Large intestine (tissue), 3 donors: ENCODE results near the gene PLLP. TPM values are rescaled to one million over a fixed set of nuclear protein-coding genes. Genes with fewer than 3 reads are reported as not detected.
A peak's percentile ranks its signal among the peaks of the same experiment; 100 is the strongest.

Experiments used
- DNase-seq, 2 donors: peaks; one replicate each; pipeline versions ENCODE4 v3.0.0 to v3.0.0-alpha.2; 2013
- H3K27ac ChIP-seq: one replicate; pipeline ENCODE4 v1.5.1; 2013; ENCODE audit warnings: low read length
- H3K27me3 ChIP-seq: 2 replicates; pipeline ENCODE4 v1.6.1; 2013; ENCODE audit warnings: low read length; ENCODE audit not compliant: control insufficient read depth, insufficient read depth
- H3K36me3 ChIP-seq: 2 replicates; pipeline ENCODE4 v1.6.1; 2013; ENCODE audit warnings: low read length; ENCODE audit not compliant: control insufficient read depth, insufficient read depth
- H3K4me1 ChIP-seq: one replicate; pipeline ENCODE4 v1.6.1; 2013; ENCODE audit warnings: low read length; ENCODE audit not compliant: control insufficient read depth, insufficient read depth
- H3K4me3 ChIP-seq: one replicate; pipeline ENCODE4 v1.5.1; 2013; ENCODE audit warnings: low read length
- H3K9me3 ChIP-seq: one replicate; pipeline ENCODE4 v1.6.1; 2013; ENCODE audit warnings: mild to moderate bottlenecking, low read depth, low read length, moderate library complexity; ENCODE audit not compliant: control insufficient read depth
- WGBS: methylation state at CpG from one replicate; pipeline ENCODE4 v1.1.5; 2013; ENCODE audit warnings: low lambda C conversion rate; ENCODE audit not compliant: insufficient coverage; 5-methylcytosine and 5-hydroxymethylcytosine counted together
- polyA plus RNA-seq: library from polyadenylated mRNA; unstranded; fragments of 120-200 nt; gene quantifications from one replicate; pipeline ENCODE4 v1.2.1, GENCODE V29; 2013

PLLP gene
- polyA plus RNA-seq, 1 donor, result 117 TPM

GRCh38 chr16:57239107-57239506, 45.4 kb downstream of the PLLP start:
- Histone ChIP-seq H3K9me3 (no peaks in the 10 kb centered on the region), H3K36me3 (peaks cover 37% of the 10 kb centered on the region), H3K27ac (no peak overlapping the region), H3K27me3 (no peaks in the 10 kb centered on the region), H3K4me1 (peaks cover 3% of the 10 kb centered on the region), H3K4me3 (no peak overlapping the region)
- DNase-seq, result no peak
- WGBS, result no CpG with 5 or more reads among the region's 2 CpGs

GRCh38 chr16:57238682-57239081, 45.8 kb downstream of the PLLP start:
- WGBS, result no CpG with 5 or more reads among the region's 2 CpGs
- Histone ChIP-seq H3K4me3 (no peak overlapping the region), H3K27me3 (no peaks in the 10 kb centered on the region), H3K36me3 (peaks cover 41% of the 10 kb centered on the region), H3K27ac (no peak overlapping the region), H3K4me1 (peaks cover 2% of the 10 kb centered on the region), H3K9me3 (no peaks in the 10 kb centered on the region)
- DNase-seq, result peak in 1 of 2 donors; percentile 27

GRCh38 chr16:57236022-57236350, 48.5 kb downstream of the PLLP start:
- no peaks in the 10 kb centered on the region for H3K9me3 ChIP-seq
- no peak overlapping the region for H3K27ac ChIP-seq
- peaks cover 66% of the 10 kb centered on the region for H3K36me3 ChIP-seq
- no peak overlapping the region for H3K4me3 ChIP-seq
- no peak for DNase-seq
- H3K4me1 ChIP-seq, result peaks cover 2% of the 10 kb centered on the region
- H3K27me3 ChIP-seq, result no peaks in the 10 kb centered on the region

- no peak for DNase-seq
- Histone ChIP-seq H3K36me3 (peaks cover 70% of the 10 kb centered on the region), H3K9me3 (no peaks in the 10 kb centered on the region), H3K4me1 (peaks cover 2% of the 10 kb centered on the region), H3K4me3 (no peak overlapping the region), H3K27me3 (no peaks in the 10 kb centered on the region), H3K27ac (no peak overlapping the region)
- WGBS, result 100% methylated on average over 2 of the region's 8 CpGs
These were observed 49.1 kb downstream of the PLLP start for GRCh38 chr16:57235128-57236021.

GRCh38 chr16:57234707-57235092, 49.8 kb downstream of the PLLP start:
- Histone ChIP-seq H3K27ac (no peak overlapping the region), H3K4me3 (no peak overlapping the region), H3K36me3 (peaks cover 71% of the 10 kb centered on the region), H3K27me3 (no peaks in the 10 kb centered on the region), H3K4me1 (peaks cover 2% of the 10 kb centered on the region), H3K9me3 (no peaks in the 10 kb centered on the region)
- DNase-seq, result no peak

GRCh38 chr16:57233944-57234706, 50.3 kb downstream of the PLLP start:
- Histone ChIP-seq H3K27me3 (no peaks in the 10 kb centered on the region), H3K9me3 (no peaks in the 10 kb centered on the region), H3K4me3 (no peak overlapping the region), H3K4me1 (peaks cover 2% of the 10 kb centered on the region), H3K36me3 (peaks cover 72% of the 10 kb centered on the region), H3K27ac (no peak overlapping the region)
- DNase-seq, result no peak
- WGBS, result 96% methylated on average over 7 of the region's 9 CpGs

GRCh38 chr16:57231821-57232350, 52.6 kb downstream of the PLLP start:
- H3K36me3 ChIP-seq, result peaks cover 82% of the 10 kb centered on the region
- H3K27me3 ChIP-seq, result no peaks in the 10 kb centered on the region
- WGBS, result no CpG with 5 or more reads among the region's 3 CpGs
- H3K4me1 ChIP-seq, result no peaks in the 10 kb centered on the region
- no peaks in the 10 kb centered on the region for H3K9me3 ChIP-seq
- no peak overlapping the region for H3K27ac ChIP-seq
- no peak for DNase-seq
- H3K4me3 ChIP-seq, result no peak overlapping the region

GRCh38 chr16:57229079-57229478, 55.4 kb downstream of the PLLP start:
- Histone ChIP-seq H3K27me3 (no peaks in the 10 kb centered on the region), H3K36me3 (peaks cover 79% of the 10 kb centered on the region), H3K4me3 (no peak overlapping the region), H3K4me1 (no peaks in the 10 kb centered on the region), H3K9me3 (no peaks in the 10 kb centered on the region), H3K27ac (no peak overlapping the region)
- no peak for DNase-seq
- 60% methylated on average over 1 of the region's 1 CpG for WGBS

GRCh38 chr16:57226701-57227621, 57.5 kb downstream of the PLLP start:
- H3K9me3 ChIP-seq, result no peaks in the 10 kb centered on the region
- no peak for DNase-seq
- H3K4me1 ChIP-seq, result no peaks in the 10 kb centered on the region
- no CpG with 5 or more reads among the region's 4 CpGs for WGBS
- peaks cover 75% of the 10 kb centered on the region for H3K36me3 ChIP-seq
- H3K27ac ChIP-seq, result no peak overlapping the region
- no peaks in the 10 kb centered on the region for H3K27me3 ChIP-seq
- no peak overlapping the region for H3K4me3 ChIP-seq

GRCh38 chr16:57225978-57226377, 58.5 kb downstream of the PLLP start:
- no peak for DNase-seq
- WGBS, result 73% methylated on average over 3 of the region's 7 CpGs
- Histone ChIP-seq H3K27ac (no peak overlapping the region), H3K4me1 (no peaks in the 10 kb centered on the region), H3K27me3 (no peaks in the 10 kb centered on the region), H3K4me3 (no peak overlapping the region), H3K36me3 (peaks cover 76% of the 10 kb centered on the region), H3K9me3 (no peaks in the 10 kb centered on the region)
